NCI-H2227 (cell line): Measurements from ENCODE around the gene TNIP3.
"Not testable (repeated sequence)": the region's sequence is repeated elsewhere in the genome, so short reads cannot be mapped to it uniquely, and the experiment has no call there.

Experiments
- DNase-seq: peaks from one replicate; lab custom pipeline; 2025; ENCODE audit not compliant: unreplicated experiment; lab: John Stamatoyannopoulos, UW

TNIP3 gene

GRCh38 chr4:121164291-121164690 is at the start of gene TNIP3:
Gene TNIP3, minus strand, starts transcription at chr4:121164321. Its CDS starts 196 bp downstream, at chr4:121164125.
- DNase-seq: no peak

GRCh38 chr4:121212806-121213205 is 48.7 kb upstream of the TNIP3 start:
- no peak for DNase-seq

- DNase-seq: no peak
Measured at GRCh38 chr4:121209171-121209570, 45.0 kb upstream of the TNIP3 start.

GRCh38 chr4:121208244-121209007 is 44.3 kb upstream of the TNIP3 start:
- DNase-seq: no peak

GRCh38 chr4:121205777-121206176 is 41.7 kb upstream of the TNIP3 start:
- DNase-seq: not testable (repeated sequence)

- DNase-seq: no peak
Measured at GRCh38 chr4:121200795-121201472, 36.8 kb upstream of the TNIP3 start.

GRCh38 chr4:121199742-121200561 is 35.8 kb upstream of the TNIP3 start:
- DNase-seq: no peak

GRCh38 chr4:121198251-121198650 is 34.1 kb upstream of the TNIP3 start:
- no peak for DNase-seq

- no peak for DNase-seq
Measured at GRCh38 chr4:121195649-121196048, 31.5 kb upstream of the TNIP3 start.

GRCh38 chr4:121192480-121192879 is 28.4 kb upstream of the TNIP3 start:
- DNase-seq: peak; percentile 0

- DNase-seq: no peak
Measured at GRCh38 chr4:121192013-121192412, 27.9 kb upstream of the TNIP3 start.

- no peak for DNase-seq
Measured at GRCh38 chr4:121191361-121191760, 27.2 kb upstream of the TNIP3 start.

GRCh38 chr4:121190389-121190788 is 26.3 kb upstream of the TNIP3 start:
- no peak for DNase-seq

GRCh38 chr4:121189326-121190215 is 25.4 kb upstream of the TNIP3 start:
- no peak for DNase-seq

- DNase-seq: no peak
Measured at GRCh38 chr4:121187206-121187605, 23.1 kb upstream of the TNIP3 start.

GRCh38 chr4:121185960-121186359 is 21.8 kb upstream of the TNIP3 start:
- no peak for DNase-seq

GRCh38 chr4:121183989-121184388 is 19.9 kb upstream of the TNIP3 start:
- DNase-seq: no peak

GRCh38 chr4:121183361-121183760 is 19.2 kb upstream of the TNIP3 start:
- no peak for DNase-seq

- no peak for DNase-seq
Measured at GRCh38 chr4:121182296-121182695, 18.2 kb upstream of the TNIP3 start.

- DNase-seq: no peak
Measured at GRCh38 chr4:121181493-121181892, 17.4 kb upstream of the TNIP3 start.

GRCh38 chr4:121180558-121180957 is 16.4 kb upstream of the TNIP3 start:
- DNase-seq: no peak
